Amniotic epithelial cell (primary cell): Measurements from ENCODE around the gene GPR137B.

ENCODE experiments used
- DNase-seq: peaks from one replicate; pipeline ENCODE4 v3.0.0-alpha.2; 2010; ENCODE audit warnings: low read depth

Gene GPR137B

GRCh38 chr1:236204039-236204438 is 61.7 kb downstream of the GPR137B start:
- DNase-seq: peak; percentile 6

GRCh38 chr1:236204656-236205055 is 62.3 kb downstream of the GPR137B start:
- no peak for DNase-seq

GRCh38 chr1:236206548-236206947 is 64.2 kb downstream of the GPR137B start:
- no peak for DNase-seq

GRCh38 chr1:236207121-236207520 is 64.8 kb downstream of the GPR137B start:
- DNase-seq: no peak

- DNase-seq: no peak
These were observed 65.2 kb downstream of the GPR137B start for GRCh38 chr1:236207569-236207968.

GRCh38 chr1:236209185-236209584 is 66.8 kb downstream of the GPR137B start:
- no peak for DNase-seq

GRCh38 chr1:236209713-236210112 is 67.4 kb downstream of the GPR137B start:
- no peak for DNase-seq

- no peak for DNase-seq
These were observed 69.5 kb downstream of the GPR137B start for GRCh38 chr1:236211815-236212214.

GRCh38 chr1:236213534-236213933 is 71.2 kb downstream of the GPR137B start:
- DNase-seq: no peak

GRCh38 chr1:236214761-236215160 is 72.4 kb downstream of the GPR137B start:
- no peak for DNase-seq

- DNase-seq: no peak
These were observed 78.1 kb downstream of the GPR137B start for GRCh38 chr1:236220473-236220872.

- no peak for DNase-seq
These were observed 80.3 kb downstream of the GPR137B start for GRCh38 chr1:236222632-236223031.

GRCh38 chr1:236228411-236228810 is 86.1 kb downstream of the GPR137B start:
- DNase-seq: no peak

GRCh38 chr1:236235116-236235515 is 92.8 kb downstream of the GPR137B start:
- no peak for DNase-seq

- no peak for DNase-seq
These were observed 96.8 kb downstream of the GPR137B start for GRCh38 chr1:236239092-236239585.

GRCh38 chr1:236240675-236241074 is 98.3 kb downstream of the GPR137B start:
- DNase-seq: no peak

- DNase-seq: no peak
These were observed 100.2 kb downstream of the GPR137B start for GRCh38 chr1:236242568-236242967.

- DNase-seq: peak; percentile 71
These were observed 104.9 kb downstream of the GPR137B start for GRCh38 chr1:236247286-236247685.

GRCh38 chr1:236251587-236251986 is 109.2 kb downstream of the GPR137B start:
- no peak for DNase-seq

GRCh38 chr1:236253119-236253518 is 110.8 kb downstream of the GPR137B start:
- DNase-seq: no peak

- no peak for DNase-seq
These were observed 111.7 kb downstream of the GPR137B start for GRCh38 chr1:236253918-236254637.

- no peak for DNase-seq
These were observed 114.9 kb downstream of the GPR137B start for GRCh38 chr1:236257216-236257615.

- DNase-seq: no peak
These were observed 115.8 kb downstream of the GPR137B start for GRCh38 chr1:236258114-236258622.
